Loucy (cell line): Measurements from ENCODE around the gene GSX1.

Experiments
- H2AFZ ChIP-seq: fragments of 200-600 bp; sonication (generic); 2 replicates; pipeline ENCODE4 v1.6.0; 2016; ENCODE audit warnings: antibody characterized with exemption, mild to moderate bottlenecking, low read length, moderate library complexity
- H3F3A ChIP-seq: fragments of 200-600 bp; 2 replicates; pipeline ENCODE4 v1.6.0; 2016; ENCODE audit warnings: antibody characterized with exemption, low read depth, mild to moderate bottlenecking
- H3K27me3 ChIP-seq: fragments of 200-600 bp; sonication (generic); 2 replicates; pipeline ENCODE4 v1.6.1; 2014; ENCODE audit warnings: low read length, mild to moderate bottlenecking; ENCODE audit not compliant: insufficient read depth, poor library complexity, severe bottlenecking
- H3K36me3 ChIP-seq: fragments of 200-600 bp; sonication (generic); 2 replicates; pipeline ENCODE4 v1.6.1; 2016; ENCODE audit warnings: low read length; ENCODE audit not compliant: insufficient read depth
- H3K4me1 ChIP-seq: fragments of 200-600 bp; sonication (generic); 2 replicates; pipeline ENCODE4 v1.5.1; 2014; ENCODE audit warnings: low read length, mild to moderate bottlenecking; ENCODE audit not compliant: insufficient read depth, poor library complexity, severe bottlenecking
- H3K4me2 ChIP-seq: fragments of 200-600 bp; sonication (generic); 2 replicates; pipeline ENCODE4 v1.6.0; 2014; ENCODE audit warnings: antibody characterized with exemption, low read length, low read depth, mild to moderate bottlenecking; ENCODE audit not compliant: poor library complexity, severe bottlenecking
- H3K4me3 ChIP-seq: fragments of 200-600 bp; sonication (generic); 2 replicates; pipeline ENCODE4 v1.5.1; 2014; ENCODE audit warnings: low read length, mild to moderate bottlenecking, mixed read lengths; ENCODE audit not compliant: poor library complexity, severe bottlenecking
- H3K79me2 ChIP-seq: fragments of 200-600 bp; sonication (generic); 2 replicates; pipeline ENCODE4 v1.6.1; 2014; ENCODE audit warnings: low read length; ENCODE audit not compliant: insufficient read depth
- H3K9ac ChIP-seq: fragments of 200-600 bp; sonication (generic); 2 replicates; pipeline ENCODE4 v1.6.0; 2014; ENCODE audit warnings: mild to moderate bottlenecking, low read depth, low read length, moderate library complexity; ENCODE audit not compliant: poor library complexity, severe bottlenecking
- H3K9me2 ChIP-seq: fragments of 200-600 bp; sonication (generic); replicated peaks from 2 replicates; pipeline ENCODE4 v1.6.1; 2016; ENCODE audit warnings: low read depth, low read length, mixed read lengths
- H3K9me3 ChIP-seq: fragments of 200-600 bp; sonication (generic); 2 replicates; pipeline ENCODE4 v1.6.1; 2014; ENCODE audit warnings: mild to moderate bottlenecking, antibody characterized with exemption, low read length, low read depth; ENCODE audit not compliant: insufficient read depth
- H4K20me1 ChIP-seq: fragments of 200-600 bp; sonication (generic); 2 replicates; pipeline ENCODE4 v1.6.0; 2014; ENCODE audit warnings: antibody characterized with exemption, low read length, mild to moderate bottlenecking; ENCODE audit not compliant: insufficient read depth, poor library complexity, severe bottlenecking
- CTCF ChIP-seq: fragments of 200-600 bp; sonication (generic); conservative IDR thresholded peaks from 2 replicates; pipeline ENCODE4 v1.5.1; 2014; ENCODE audit warnings: mild to moderate bottlenecking, antibody characterized with exemption, low read length
- EZH2phosphoT487 ChIP-seq: fragments of 200-600 bp; IDR thresholded peaks from 2 replicates; pipeline ENCODE4 v1.6.1; 2018; ENCODE audit warnings: antibody characterized with exemption, mild to moderate bottlenecking, moderate library complexity, borderline replicate concordance

The GSX1 gene

GRCh38 chr13:27775943-27776342 is 16.3 kb upstream of the GSX1 start:
- Histone ChIP-seq H3F3A (no peaks in the 10 kb centered on the region), H3K4me3 (no peak overlapping the region), H2AFZ (no peak overlapping the region), H3K27me3 (no peaks in the 10 kb centered on the region), H3K9ac (no peak overlapping the region), H3K9me3 (no peaks in the 10 kb centered on the region), H3K9me2 (no peaks in the 10 kb centered on the region), H3K36me3 (no peaks in the 10 kb centered on the region), H3K79me2 (no peaks in the 10 kb centered on the region), H3K4me1 (peaks cover 3% of the 10 kb centered on the region), H3K4me2 (no peak overlapping the region), H4K20me1 (no peaks in the 10 kb centered on the region)
- no peak for TF ChIP-seq EZH2phosphoT487
- no peak for TF ChIP-seq CTCF

GRCh38 chr13:27782151-27782550 is 10.1 kb upstream of the GSX1 start:
- Histone ChIP-seq H3K4me2 (no peak overlapping the region), H3K9me2 (no peaks in the 10 kb centered on the region), H3K79me2 (no peaks in the 10 kb centered on the region), H3K9me3 (no peaks in the 10 kb centered on the region), H3K9ac (no peak overlapping the region), H3K27me3 (no peaks in the 10 kb centered on the region), H2AFZ (no peak overlapping the region), H3F3A (no peaks in the 10 kb centered on the region), H3K4me3 (no peak overlapping the region), H4K20me1 (no peaks in the 10 kb centered on the region), H3K4me1 (peaks cover 7% of the 10 kb centered on the region), H3K36me3 (no peaks in the 10 kb centered on the region)
- TF ChIP-seq CTCF (no peak), EZH2phosphoT487 (no peak)

GRCh38 chr13:27783111-27783510 is 9.2 kb upstream of the GSX1 start:
- TF ChIP-seq CTCF: peak; percentile 46
- no peak for TF ChIP-seq EZH2phosphoT487
- no peaks in the 10 kb centered on the region for H3K27me3 ChIP-seq
- H4K20me1 ChIP-seq: no peaks in the 10 kb centered on the region
- no peaks in the 10 kb centered on the region for H3K36me3 ChIP-seq
- H2AFZ ChIP-seq: no peak overlapping the region
- H3K9ac ChIP-seq: no peak overlapping the region
- H3K9me2 ChIP-seq: no peaks in the 10 kb centered on the region
- no peaks in the 10 kb centered on the region for H3K9me3 ChIP-seq
- no peaks in the 10 kb centered on the region for H3K79me2 ChIP-seq
- no peak overlapping the region for H3K4me2 ChIP-seq
- no peak overlapping the region for H3K4me3 ChIP-seq
- peaks cover 7% of the 10 kb centered on the region for H3K4me1 ChIP-seq
- H3F3A ChIP-seq: no peaks in the 10 kb centered on the region
